Heart right ventricle (tissue), 16 donors: ENCODE measurements around the gene SNCA. TPM values are rescaled to one million over a fixed set of nuclear protein-coding genes. Genes with fewer than 3 reads are reported as not detected.

Experiments
- ATAC-seq, 8 donors: fragments of 200-7000 bp; cut with Tn5 transposase; one replicate each; pipeline ENCODE4 v1.9.1; 2020; ENCODE audit warnings: mild to moderate bottlenecking in 8 of 8, moderate library complexity in 8 of 8, moderate number of reproducible peaks in 1 of 8
- DNase-seq, 2 donors: peaks; one replicate each; pipeline ENCODE4 v3.0.0-alpha.2; 2020
- H3K27ac ChIP-seq, 10 donors: fragments of 200-600 bp; sonication (generic) in 2 of 10; one replicate each; pipeline versions ENCODE4 v1.5.0 to v1.8.0; 2020 to 2022; ENCODE audit warnings: mild to moderate bottlenecking in 3 of 10
- H3K27me3 ChIP-seq, 7 donors: fragments of 200-600 bp; one replicate each; pipeline ENCODE4 v1.8.0; 2021 to 2022; ENCODE audit warnings: mild to moderate bottlenecking in 2 of 7
- H3K36me3 ChIP-seq, 9 donors: fragments of 200-600 bp; sonication (generic) in 1 of 9; one replicate each; pipeline versions ENCODE4 v1.5.0 to v1.8.0; 2020 to 2022; ENCODE audit warnings: mild to moderate bottlenecking in 2 of 9
- H3K4me1 ChIP-seq, 9 donors: fragments of 200-600 bp; sonication (generic) in 1 of 9; one replicate each; pipeline versions ENCODE4 v1.5.0 to v1.8.0; 2020 to 2022; ENCODE audit warnings: mild to moderate bottlenecking in 4 of 9
- H3K4me3 ChIP-seq, 10 donors: fragments of 200-600 bp; sonication (generic) in 2 of 10; one replicate each; pipeline versions ENCODE4 v1.5.0 to v1.8.0; 2020 to 2022; ENCODE audit warnings: mild to moderate bottlenecking in 7 of 10, moderate library complexity in 2 of 10
- H3K9me3 ChIP-seq, 11 donors: fragments of 200-600 bp in 10 of 11; sonication (generic) in 2 of 11; one replicate each; pipeline versions ENCODE4 v1.5.0 to v1.8.0; 2013 to 2022; ENCODE audit warnings: mild to moderate bottlenecking in 2 of 11, control low read depth in 1 of 11, moderate library complexity in 1 of 11
- WGBS, 2 donors: extraction: QIAGEN DNeasy Blood & Tissue Kit; methylation state at CpG; one replicate each; pipeline ENCODE4 v1.1.7; 2013; ENCODE audit warnings: inconsistent platforms in 1 of 2; 5-methylcytosine and 5-hydroxymethylcytosine counted together
- intact Hi-C, 10 donors: fragments of 100-400 bp; cut with DNase I; formaldehyde crosslinking; loops; one replicate each; pipeline versions ENCODE4 v1.11.1 to v1.14.2; 2022
- polyA plus RNA-seq, 2 donors: library from polyadenylated mRNA; stranded (reverse); fragments of 200-250 nt; gene quantifications; one replicate each; pipeline ENCODE4 v1.2.3, GENCODE V29; 2013
- total RNA-seq, 10 donors: library from RNA; stranded (reverse); fragmentation: NEBNext Ultra II Directional in 3 of 10; extraction: Animal tissue kit (Norgen Biotek cat#: 25700) in 3 of 10; gene quantifications; one replicate each; pipeline versions ENCODE4 v1.2.1 to v1.2.4, GENCODE V29; 2021 to 2023
- TF ChIP-seq, protein P1 (sequence below), 9 donors: fragments of 200-600 bp; sonication (generic) in 2 of 9; IDR thresholded peaks; one replicate each; pipeline versions ENCODE4 v1.5.0 to v1.8.0; 2021 to 2022; ENCODE audit warnings: antibody characterized with exemption in 9 of 9, mild to moderate bottlenecking in 5 of 9, moderate library complexity in 1 of 9
- donor health status: Arrhythmogenic right ventricular cardiomyopathy.
- donor health status: ischemic (EF 13 %, LVEDD 7.1; RV severe dilation, severe dysfunction).
- donor health status: healthy with polysubstance abuse.
- donor health status: DM: no; HTN: yes; CAD: no.
- donor health status: DM: no; HTN: no; CAD: no.
- donor health status: ischemic (EF 25% LVEDD 6.9; RV normal size, moderate dysfunction).
- donor health status: ischemic (EF 25% LVEDD 5.7; RV mildly dilated, moderate dysfunction).
- donor health status: healthy.
- donor health status: DM: yes; HTN: yes; CAD: no.
- donor health status: Ischemic cardiomyopathy.
- donor health status: ischemic (EF 35%, LVEDD 5.7; RV mildly dilated, moderate dysfunction).
- donor health status: nonischemic (EF 11% LVEDD 7.7; RV severe dilation, severe dysfunction).
- donor health status: DM: yes; HTN: yes; CAD: no.
- donor health status: PGD.
- donor health status: ischemic (EF 29% LVEDD 5.4; RV normal size, mild dysfunction).
- donor health status: nonischemic (EF 23%, LVEDD 6.1; RV moderate dilation, normal function).

Gene SNCA
- total and polyA plus RNA-seq, 12 donors = 1.8 to 29.8 (median 3.2) TPM

DNA sequence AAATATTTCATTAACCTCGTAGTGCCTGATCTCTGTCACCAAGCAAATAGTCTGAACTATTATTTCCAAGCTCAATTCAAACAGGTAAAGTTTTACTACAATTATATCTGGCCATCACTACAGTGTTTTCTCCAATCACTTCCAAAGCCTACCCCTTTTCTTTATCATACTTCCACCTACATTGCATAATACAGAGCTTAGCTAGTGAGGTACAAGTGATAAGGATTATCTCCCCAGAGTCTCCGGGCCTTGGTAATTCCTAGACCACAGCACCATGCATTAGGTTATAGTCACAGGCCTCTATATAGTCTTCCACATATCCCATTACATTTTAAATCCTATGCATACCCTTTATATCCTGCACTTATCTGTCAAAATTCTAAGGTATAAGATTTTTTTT, 154.2 kb downstream of the SNCA start:
- no peak for ATAC-seq
- WGBS, 2 donors = 46 to 48% methylated on average over 2 of the region's 2 CpGs
- TF ChIP-seq, protein P1, sequence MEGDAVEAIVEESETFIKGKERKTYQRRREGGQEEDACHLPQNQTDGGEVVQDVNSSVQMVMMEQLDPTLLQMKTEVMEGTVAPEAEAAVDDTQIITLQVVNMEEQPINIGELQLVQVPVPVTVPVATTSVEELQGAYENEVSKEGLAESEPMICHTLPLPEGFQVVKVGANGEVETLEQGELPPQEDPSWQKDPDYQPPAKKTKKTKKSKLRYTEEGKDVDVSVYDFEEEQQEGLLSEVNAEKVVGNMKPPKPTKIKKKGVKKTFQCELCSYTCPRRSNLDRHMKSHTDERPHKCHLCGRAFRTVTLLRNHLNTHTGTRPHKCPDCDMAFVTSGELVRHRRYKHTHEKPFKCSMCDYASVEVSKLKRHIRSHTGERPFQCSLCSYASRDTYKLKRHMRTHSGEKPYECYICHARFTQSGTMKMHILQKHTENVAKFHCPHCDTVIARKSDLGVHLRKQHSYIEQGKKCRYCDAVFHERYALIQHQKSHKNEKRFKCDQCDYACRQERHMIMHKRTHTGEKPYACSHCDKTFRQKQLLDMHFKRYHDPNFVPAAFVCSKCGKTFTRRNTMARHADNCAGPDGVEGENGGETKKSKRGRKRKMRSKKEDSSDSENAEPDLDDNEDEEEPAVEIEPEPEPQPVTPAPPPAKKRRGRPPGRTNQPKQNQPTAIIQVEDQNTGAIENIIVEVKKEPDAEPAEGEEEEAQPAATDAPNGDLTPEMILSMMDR (IDR thresholded peaks at IDR 0.05) = no peak
- Histone ChIP-seq H3K27me3 (no peaks in the 10 kb centered on the region), H3K36me3 (no peaks in the 10 kb centered on the region), H3K9me3 (peaks cover 0 to 2% (median 0%) of the 10 kb centered on the region in 11 donors), H3K4me3 (no peak overlapping the region), H3K27ac (no peak overlapping the region), H3K4me1 (no peaks in the 10 kb centered on the region)
- intact Hi-C loops = no loop called here
- no peak for DNase-seq

DNA sequence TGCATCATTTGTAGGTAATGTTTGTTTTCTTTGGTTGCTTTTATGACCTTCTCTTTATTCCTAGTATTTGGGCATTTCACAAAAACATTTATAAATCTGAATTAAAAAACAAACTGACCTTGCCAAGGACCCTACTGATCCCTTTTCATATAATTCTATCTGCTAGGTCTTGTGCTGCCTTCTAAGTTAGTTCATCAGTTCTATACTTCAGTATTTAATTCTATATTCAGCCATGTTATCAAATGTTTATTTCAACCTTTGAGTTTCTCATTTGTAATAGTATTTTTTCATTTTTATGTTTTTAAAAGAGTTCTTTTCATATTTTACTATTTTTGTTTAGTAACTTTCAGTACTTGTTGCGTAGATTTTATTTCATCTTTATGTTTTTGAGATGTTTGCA, 155.3 kb downstream of the SNCA start:
- no peak overlapping the region for H3K27ac ChIP-seq
- 89 to 94% methylated on average over 1 of the region's 1 CpG for WGBS, 2 donors
- intact Hi-C loops = no loop called here
- no peak for ATAC-seq
- H3K4me3 ChIP-seq = no peak overlapping the region
- TF ChIP-seq, protein P1 (IDR thresholded peaks at IDR 0.05) = no peak
- H3K27me3 ChIP-seq = no peaks in the 10 kb centered on the region
- DNase-seq = no peak
- H3K36me3 ChIP-seq = no peaks in the 10 kb centered on the region
- H3K9me3 ChIP-seq = peaks cover 0 to 13% (median under 1%) of the 10 kb centered on the region in 11 donors
- no peaks in the 10 kb centered on the region for H3K4me1 ChIP-seq

DNA sequence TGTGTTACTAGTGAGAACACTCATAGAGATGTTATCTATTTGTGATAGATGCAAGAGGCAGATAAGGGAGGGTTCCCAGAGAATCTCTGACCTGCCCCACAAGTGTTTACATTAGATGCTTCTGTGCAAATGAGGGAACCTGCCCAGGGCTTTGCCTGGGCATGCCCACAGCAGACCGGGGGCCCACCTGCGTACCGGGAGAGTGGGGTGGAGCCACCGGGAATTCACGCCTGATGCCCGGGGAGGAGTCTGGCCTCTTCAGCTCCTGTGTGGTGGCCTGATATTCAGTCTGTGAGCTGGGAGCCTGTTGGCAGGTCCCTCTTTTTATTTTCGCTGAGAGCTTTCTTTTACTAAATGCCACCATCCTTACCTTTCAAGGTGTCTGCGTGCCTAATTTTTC, 155.7 kb downstream of the SNCA start:
- H3K4me1 ChIP-seq = no peaks in the 10 kb centered on the region
- no peaks in the 10 kb centered on the region for H3K27me3 ChIP-seq
- H3K4me3 ChIP-seq = no peak overlapping the region
- DNase-seq = no peak
- no peak overlapping the region for H3K27ac ChIP-seq
- peaks cover 0 to 16% (median 3%) of the 10 kb centered on the region in 11 donors for H3K9me3 ChIP-seq
- intact Hi-C loops = no loop called here
- no peak for ATAC-seq
- no peaks in the 10 kb centered on the region for H3K36me3 ChIP-seq
- 89 to 92% methylated on average over 8 of the region's 8 CpGs for WGBS, 2 donors
- TF ChIP-seq, protein P1 (IDR thresholded peaks at IDR 0.05) = no peak

DNA sequence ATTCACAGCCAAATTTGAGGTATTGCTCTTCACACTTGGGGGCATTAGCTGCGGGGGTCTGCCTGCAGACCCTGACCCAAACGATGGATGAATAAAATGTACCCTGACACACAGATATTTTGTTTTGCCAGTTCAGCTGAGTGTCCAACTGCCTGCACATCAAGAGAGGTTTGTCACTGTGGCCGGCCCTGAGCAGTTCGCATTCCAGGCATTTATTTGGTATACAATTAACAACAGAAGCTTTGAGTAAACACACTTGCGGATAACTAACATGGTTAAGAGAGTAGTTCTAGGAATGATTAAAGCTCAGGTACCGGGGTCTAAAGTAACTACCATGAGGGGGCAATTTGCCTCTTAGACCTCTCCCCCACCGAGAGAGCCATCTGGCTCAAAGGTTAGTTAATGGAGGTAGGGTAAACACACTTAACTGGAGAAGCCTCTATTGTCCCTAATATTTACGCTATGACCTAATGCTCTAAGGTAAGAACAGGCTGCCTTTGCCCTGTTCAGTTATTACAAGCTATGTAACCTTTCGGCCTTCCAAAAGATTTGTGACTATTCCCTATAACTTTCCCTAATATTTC, 162.0 kb downstream of the SNCA start:
- Histone ChIP-seq H3K27me3 (no peaks in the 10 kb centered on the region), H3K4me3 (no peak overlapping the region), H3K36me3 (no peaks in the 10 kb centered on the region), H3K4me1 (no peaks in the 10 kb centered on the region), H3K9me3 (peaks cover 0 to 19% (median 3%) of the 10 kb centered on the region in 11 donors), H3K27ac (no peak overlapping the region)
- TF ChIP-seq, protein P1 (IDR thresholded peaks at IDR 0.05) = no peak
- 87 to 89% methylated on average over 9 of the region's 9 CpGs for WGBS, 2 donors
- ATAC-seq = no peak
- no peak for DNase-seq
- intact Hi-C loops = no loop called here

Other genes starting within 250 kb of the SNCA start
- 1 to 10 TPM in 7 of 10 donors, under 1 TPM in 3; 0.20 to 3.9 (median 2.3) TPM for gene MMRN1, start 57.7 kb upstream of the SNCA start, total RNA-seq
- gene MMRN1, start 57.7 kb upstream of the SNCA start, polyA plus RNA-seq = 1 to 10 TPM in 1 of 2 donors, under 1 TPM in 1; 0.80 to 2.8 TPM